T-helper 22 cell (primary cell): ENCODE measurements around the gene TUB.

ENCODE experiments used
- DNase-seq: peaks from one replicate; pipeline ENCODE4 v3.0.0-alpha.2; 2020; ENCODE audit warnings: low read depth

The TUB gene

DNA sequence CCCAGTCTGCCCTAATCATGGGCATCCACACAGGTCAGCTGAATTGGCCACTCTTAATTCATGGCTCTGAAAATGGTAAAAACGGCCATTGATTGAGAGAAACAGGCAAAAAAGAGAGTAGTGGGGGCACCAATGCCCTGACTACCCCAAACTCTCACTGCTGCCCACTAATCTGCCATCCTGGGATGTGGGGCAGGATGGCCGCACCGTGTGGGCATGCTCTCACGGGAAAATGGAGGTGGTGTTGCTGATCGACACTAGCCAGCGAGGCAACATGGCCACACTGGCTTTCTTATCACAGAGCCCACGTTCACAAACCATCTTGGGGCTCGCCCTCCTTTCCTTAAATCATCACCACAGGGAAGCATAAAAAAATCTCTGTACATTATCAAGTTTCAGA is 11.2 kb upstream of the TUB start:
- no peak for DNase-seq

DNA sequence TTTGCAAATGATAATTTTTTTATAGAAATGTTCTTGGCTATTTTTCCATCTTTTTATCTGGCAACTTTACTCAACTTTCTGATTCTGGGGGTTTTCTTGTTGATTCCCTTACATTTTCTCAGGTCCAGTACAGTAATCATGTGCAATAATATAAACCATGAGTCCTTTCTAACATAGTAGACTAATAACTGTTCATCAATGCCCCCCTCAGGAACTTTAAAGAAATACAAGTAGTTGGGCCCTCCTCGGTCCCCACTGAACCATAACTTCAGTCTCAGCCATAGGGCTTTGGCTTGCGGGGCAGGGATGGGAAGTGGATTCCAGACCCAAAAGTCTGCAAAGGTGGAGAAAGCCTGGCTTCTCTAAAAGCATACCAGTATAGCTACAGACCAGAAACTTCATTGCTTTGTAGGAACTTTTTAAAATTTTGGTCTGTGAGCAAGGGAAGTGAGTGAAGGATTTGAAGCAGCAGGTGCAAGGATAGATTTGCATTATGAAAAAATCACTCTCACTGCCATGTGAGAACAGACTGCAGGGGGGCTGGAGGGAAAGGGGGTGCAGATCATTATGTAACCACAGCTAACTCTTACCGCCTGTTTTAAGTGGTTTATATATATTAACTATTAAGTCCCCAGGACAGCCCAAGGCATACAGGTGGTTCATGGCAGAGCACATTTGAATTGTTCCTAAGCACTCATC is 10.4 kb upstream of the TUB start:
- no peak for DNase-seq

DNA sequence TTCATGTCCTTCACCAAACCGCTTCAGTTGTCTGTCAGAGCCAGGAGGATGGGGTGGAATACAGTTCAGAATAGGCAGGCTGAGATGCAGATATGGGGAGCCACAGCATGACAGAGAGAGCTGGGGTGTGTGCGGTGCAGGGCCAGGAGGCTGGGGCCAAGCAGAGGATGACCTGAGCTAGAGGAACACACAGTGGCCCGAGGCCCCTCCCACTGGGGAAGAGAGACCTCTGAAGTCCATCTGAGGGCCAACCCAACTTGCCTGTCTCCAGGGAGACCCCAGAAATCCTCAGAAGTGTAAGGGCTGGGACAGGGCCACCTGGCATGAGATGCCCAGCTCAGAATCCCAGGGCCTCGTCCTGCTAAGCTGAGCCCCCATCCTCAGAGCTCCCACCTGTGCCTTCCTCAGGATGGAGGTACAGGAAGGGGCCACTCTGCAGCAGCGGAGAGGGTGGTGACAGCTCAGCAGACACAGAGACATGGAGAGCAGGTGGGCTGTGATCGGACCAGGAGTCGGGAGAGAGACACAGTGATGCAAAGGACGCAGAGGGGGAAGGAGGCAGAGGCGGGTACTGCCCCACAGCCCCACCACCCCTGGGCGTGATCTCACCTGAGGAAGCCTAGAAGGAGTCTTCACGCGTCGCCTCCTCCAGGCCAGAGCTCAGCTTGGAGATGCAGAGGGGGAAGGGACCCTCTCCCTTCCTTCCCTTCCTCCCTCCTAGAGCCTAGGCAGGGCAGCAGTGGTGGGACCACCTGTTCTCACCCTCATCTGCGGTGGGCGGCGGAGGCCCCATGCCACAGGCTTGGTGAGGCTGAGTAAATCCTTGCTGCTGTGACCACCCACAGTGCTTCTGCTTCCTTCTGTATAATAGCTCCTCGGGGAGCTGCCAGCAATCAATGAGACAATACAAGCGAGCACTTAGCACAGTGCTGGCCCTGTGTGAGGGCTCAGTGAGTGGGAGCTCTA is 9.1 kb upstream of the TUB start:
- no peak for DNase-seq

DNA sequence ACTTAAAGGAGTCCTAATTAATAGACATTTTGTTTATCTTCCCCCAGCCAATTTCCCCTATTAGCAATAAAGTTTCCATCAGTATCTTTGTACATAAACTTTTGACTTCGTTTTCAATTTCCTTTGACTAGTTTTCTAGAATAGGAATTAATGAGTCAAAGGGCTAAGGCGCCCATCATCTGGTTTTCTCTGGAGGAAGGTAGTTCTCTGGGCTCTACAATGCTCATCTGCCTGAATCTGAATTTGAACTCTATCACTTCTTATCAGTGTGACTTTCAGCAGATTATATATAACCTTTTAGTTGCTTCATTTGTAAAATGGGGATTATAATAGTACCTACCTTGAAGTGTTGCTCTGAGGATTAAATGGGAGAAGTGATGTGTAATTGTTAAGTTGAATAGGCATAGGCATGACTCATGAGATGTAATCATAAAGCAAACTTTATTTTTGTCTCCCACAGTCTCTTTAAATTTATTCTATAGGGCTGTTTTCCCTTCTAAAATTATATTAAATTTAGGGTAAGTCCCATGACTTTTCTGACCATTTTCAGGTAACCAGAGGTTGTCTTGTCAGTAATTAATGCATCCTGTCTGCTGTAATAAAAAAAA is 5.8 kb upstream of the TUB start:
- no peak for DNase-seq

DNA sequence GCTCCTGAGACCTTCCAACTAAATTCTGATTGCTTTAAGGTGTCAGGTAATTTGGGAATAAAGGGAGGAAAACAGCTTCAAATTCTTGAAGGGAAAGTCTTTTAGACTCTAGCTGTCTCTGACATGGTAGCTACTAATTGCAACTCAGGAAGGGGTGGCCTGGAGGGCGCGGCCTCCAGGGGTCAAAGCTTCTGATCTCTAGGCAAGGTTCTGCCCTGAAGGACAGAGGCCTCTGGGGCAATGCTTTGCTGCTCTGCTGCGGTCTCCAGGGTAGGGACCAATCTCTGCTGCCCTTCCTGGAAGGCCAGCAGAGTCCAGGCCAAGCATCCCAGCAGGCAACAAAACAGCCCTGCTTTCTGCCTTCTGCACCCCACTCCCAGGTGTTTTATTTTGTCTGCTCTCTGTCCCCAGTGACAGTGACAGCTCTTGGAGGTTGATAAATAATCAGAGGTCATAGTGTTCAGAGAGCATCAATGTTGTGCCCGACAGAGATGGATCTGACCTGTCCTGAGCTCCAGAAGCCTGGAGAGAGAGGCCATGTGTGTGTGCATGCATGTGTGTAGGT is 1.8 kb upstream of the TUB start:
- DNase-seq: no peak

DNA sequence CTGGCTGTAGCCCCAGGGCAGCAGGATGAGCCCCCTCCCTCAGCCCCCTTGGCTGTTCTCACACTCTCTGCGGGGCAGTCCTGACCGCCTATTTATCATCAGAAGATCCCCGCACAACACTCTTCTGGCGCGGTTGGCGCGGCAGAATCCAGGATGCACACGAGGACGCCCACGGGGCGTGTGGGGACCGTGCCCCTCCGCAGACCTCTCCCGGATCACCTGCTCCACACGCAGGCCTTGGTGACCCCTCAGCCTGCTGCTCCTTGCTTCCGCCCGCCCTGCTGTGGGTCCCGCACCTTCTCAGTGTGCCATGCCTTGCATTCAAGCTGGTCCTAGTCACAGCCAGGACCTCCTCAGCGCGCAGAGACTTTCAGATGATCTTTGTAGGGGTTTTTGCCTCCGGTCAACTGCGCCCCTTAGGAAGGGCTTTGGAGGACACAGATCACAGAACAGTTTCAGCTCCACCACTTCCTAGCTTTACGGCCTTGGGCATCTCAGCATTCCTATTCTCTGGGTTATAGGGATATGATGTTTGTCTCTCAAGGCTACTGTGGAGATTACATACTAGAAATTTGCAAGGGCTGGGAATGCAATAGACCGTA is 841 bp upstream of the TUB start:
- DNase-seq: no peak

DNA sequence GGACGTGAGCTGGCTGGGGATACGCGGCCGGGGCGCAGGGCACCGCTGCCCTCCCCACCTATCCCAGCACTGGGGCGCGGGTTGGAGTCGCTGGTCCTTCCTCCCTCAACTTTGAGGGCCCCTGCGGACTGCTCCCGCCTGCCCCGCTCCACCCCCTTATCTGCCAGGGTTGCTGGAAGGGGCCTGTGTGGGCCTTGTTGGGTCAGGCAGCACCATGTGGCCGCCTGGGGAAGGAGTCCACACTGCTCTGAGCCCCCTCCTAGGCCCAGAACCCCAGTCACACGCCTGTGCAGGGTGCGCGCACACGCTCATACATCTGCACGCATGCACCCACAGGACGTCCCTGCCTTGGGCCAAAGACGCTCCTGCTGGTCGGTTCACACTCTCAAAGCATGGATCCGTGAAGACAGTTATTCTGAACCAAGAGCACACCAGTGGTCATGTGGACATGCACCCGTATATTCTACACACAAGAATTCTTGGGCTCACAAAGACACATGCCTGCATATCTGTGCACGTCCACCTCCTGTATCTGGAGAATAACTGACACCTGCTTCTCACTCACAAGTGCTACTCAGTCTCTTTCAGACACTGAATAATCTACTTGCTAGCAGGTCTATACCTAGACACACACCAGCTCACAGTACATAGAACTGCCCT is 710 bp downstream of the TUB start:
- DNase-seq: no peak

DNA sequence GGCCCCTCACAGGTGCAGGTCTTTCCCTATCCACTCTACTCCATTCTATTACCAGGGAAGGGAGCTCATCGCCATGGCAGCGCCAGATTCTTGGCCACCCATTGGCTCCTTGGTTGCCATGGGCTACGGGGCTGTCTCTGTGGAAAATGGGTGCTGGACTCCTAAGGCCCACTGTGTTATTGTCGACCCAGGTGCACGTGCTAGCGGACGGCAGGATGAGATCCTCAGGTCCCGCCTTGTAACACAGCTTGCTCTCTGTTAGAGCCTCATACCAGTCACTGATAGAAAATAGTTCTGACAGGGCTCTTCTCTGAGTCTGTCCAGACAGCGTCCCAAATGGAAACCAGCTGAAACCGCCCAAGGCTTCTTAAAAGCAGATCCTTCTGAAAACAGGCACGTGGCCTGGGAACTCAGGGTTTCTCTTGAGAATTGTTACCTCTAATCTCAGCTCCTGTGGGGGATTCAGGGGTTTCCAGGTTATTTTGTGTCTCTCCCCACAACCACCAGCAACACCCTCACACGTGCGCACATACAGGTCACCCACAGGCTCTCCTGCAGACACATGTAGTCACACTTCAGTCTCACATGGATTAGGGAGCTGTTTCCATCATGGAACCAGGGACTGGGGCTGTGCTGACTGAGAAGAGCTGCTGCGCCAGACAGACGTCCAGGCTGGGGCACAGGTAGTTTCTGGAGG is 1.5 kb downstream of the TUB start:
- no peak for DNase-seq

DNA sequence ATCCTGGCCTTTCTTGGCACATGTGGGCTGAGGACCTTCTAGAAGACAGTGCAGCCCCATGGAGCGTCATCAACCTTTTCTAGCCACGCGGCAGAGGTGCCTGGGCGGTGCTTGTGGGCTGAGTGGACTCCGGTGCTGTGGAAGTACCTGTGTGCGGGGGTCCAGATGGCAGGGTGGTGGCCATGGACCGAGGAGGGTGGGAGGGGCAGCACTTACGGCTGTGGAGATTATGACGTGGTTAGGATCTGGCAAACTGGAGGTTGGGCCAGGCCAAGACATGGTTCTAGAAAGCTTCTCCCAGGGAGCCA is 2.0 kb downstream of the TUB start:
- no peak for DNase-seq

DNA sequence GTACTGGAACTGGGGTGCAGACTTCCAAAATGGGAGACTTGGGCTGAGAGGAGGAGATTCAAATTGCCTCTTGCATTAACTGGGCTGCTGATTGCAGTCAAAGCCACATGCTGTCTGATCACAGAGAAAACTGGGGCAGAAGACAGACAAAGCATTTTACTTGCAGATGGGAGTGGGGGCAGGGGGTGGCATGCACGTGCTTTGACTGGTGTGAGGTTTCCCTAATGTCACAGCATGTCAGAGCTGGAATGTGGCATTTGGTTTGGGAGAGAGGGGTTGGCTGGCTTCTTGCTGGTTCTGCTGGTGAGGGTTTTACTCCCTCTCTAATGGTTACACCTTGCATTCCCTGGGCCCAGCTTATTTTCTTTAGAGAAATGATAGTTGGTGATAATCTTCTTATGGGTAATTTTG is 2.9 kb downstream of the TUB start:
- DNase-seq: no peak

DNA sequence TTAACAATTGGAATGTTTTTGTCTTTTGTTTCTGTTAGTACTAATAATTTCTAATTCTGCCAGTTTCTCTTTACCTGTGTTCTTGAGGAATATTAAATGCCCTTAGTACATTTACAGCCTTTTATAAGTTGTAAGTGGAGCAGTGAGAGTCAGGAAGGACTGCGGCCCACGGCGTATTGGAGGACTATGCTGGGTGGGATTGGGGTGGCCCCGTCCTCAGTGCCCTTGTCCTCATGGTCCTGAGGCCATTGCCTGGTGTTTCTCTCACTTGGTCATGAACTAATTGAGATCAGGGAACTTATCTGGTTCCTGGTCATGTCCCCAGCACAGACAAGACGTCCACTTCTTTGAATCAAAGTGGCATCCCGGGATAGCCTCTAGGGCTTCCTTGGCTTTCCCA is 3.3 kb downstream of the TUB start:
- DNase-seq: no peak

DNA sequence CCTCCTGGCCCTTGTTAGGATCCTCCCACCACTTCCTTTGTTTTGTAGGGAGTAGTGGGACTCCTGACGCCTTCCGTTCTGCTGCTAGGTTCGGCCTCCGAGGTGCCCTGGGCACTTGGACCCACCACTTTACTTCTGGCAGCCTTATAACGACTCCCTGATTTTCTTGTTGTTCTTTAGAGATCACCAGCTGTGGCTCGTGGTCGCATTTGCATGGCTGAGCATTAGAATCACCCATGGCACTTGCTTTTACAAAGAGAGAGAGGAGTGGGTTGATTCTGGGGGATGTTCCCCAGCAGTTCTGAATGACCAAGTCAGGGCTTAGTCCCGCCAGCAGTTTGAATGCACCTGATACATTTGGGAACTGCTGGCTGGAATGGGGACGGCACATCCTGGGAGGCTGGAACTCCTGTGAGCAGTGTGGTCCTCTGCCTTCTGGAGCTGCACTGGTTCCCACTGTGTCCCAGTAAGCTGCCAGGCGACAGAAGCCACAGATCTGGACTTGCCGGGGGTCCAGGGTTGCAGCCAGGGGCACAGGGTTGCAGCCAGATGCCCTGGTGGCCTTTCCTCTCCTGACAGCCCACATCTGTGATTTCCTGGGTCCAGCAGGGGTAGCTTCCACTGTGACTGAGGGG is 4.1 kb downstream of the TUB start:
- DNase-seq: no peak

DNA sequence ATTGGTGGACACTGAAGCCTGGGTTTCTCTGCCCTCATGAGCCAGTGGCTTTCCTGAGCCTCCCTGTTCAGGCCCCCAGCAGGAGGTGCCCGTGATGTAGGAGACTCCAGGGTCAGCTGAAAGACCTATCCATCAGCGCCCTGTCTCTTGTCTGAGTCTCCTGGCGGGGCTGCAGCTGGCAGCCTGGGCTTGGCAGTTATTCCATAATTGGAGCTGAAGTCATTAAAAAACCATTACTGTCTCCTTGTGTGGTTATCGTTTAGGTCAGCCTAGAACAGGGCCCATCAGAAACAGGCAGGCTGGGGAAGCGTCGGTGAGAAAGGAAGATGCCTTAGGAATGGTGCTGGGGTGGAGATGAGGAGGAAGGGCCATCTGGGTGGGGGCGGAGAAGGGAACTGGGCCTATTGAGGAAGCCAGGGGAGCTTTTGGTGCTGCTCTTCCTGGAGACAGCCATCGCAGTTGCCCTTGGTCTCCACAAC is 5.0 kb downstream of the TUB start:
- DNase-seq: no peak

DNA sequence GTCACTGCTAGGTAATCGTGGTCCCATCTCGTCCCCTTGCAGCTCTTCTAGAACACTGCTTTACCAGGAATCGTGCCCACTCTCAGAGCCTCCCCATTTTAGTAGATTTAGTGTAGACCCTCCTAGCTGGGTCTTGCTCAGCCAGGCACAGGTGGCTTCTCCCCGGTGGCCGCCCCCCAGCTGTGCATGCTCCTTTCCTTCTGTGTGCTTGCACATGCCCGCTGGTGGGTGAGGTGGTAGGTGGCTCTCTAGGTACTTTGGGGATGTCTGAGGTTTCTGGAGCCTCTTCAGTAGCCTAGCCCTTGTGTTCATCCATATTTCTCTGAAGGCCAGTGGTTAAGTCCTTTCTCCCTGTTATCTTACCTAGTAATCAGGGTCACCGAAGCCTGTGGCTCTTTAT is 5.6 kb downstream of the TUB start:
- DNase-seq: no peak

DNA sequence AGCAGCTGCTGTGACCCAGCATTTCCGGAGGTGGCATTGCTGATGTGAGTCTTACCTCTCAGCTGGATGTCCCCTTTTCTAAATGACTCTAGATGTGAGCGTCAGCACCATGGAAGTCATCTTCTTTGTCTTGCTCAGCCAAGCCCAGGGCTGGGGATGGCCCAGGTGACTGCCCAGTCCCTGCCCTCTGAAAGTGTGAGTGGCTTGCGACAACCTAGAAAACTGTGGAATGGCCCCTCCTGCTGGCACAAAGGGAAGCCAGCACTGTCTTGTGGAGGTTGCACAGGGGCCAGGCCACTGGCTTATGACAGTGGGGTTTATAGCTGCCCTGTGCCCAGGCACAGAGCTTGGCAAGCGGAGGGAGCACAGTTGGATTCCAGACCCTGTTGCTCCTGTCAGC is 6.2 kb downstream of the TUB start:
- DNase-seq: no peak

DNA sequence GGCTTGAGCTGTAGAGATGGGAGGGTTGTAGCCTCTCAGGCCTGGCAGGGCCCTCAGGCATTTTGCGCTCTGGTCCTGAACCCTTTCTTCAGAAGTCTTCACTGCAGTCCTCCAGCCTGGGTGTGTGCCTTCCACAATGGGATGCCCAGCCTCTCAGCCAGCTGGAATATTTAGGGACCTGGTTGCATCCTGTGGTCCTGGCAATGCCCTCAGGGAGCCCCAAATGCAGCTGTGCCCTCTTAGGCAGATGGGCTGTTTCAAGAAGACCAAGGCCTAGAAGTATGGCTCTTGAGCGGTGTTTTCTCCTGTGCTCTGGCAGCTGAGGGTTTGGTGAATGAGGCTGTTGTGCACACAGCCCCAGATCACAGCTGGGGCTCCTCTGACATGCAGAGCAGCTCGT is 6.7 kb downstream of the TUB start:
- DNase-seq: no peak

DNA sequence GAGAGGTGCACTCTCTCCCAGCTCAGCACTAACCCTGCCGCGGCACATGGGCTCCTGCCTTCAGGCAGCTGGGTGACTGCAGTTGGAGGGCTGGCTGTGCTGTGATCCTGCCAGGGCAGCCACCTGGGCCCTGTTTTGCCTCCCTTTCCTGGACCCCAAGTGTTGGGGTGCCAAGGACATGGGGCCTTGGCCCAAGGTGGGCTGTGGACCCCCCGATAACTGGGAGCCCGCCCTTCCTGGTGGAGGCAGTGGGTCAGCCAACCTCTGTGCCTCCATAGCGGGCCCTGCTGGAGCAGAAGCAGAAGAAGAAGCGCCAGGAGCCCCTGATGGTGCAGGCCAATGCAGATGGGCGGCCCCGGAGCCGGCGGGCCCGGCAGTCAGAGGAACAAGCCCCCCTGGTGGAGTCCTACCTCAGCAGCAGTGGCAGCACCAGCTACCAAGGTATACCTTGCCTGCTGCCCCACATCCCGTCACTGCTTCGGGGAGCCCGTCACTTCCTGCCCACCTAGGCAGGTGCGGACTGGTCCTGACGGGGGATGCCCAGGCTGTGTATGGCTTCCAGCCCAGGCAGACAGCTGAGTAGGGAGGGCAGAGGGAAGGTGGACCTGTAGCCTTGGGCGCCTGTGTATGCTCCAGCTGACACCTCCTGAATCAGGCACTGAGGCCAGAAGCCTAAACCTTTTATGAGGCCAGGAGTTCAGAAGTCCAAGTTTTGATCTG is 8.9 kb downstream of the TUB start:
- no peak for DNase-seq

DNA sequence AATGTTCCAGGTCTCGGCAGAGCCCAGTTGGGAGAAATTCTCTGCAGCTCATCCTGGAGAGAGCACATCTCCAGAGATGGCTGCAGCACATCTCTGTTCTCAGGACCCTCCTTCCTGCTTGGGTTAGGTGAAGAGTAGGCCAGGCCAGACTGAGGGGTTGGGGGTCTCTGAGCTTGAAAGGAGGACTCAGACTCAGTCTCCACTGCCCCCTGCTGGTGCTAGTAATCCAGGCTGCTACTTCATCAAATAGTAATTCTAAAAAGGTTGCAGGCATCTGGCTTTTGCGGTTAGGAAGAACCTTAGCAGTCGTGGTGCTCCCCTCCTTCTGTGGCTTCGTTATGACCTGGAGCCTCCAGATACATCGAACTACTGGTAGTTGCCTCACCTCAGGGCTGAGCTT is 9.7 kb downstream of the TUB start:
- no peak for DNase-seq

DNA sequence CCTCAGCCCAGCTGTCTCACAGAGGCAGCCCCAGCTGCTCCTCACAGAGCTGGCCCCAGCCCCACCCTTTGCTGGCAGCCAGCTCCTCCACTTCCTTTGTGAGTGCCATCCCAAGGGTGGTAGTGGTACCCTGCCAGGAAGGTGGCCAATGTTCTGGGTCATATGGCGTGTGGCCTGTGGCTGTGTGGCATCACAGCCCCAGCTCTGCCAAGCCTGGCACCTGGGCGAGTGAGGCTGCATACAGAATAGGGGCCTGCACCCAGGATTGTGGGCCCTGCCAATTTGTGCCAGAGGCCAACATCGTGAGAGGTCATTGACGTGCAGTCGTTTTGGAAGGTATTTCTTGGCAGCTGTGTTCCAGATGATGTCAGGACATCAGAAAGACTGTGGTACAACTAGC is 10.7 kb downstream of the TUB start:
- no peak for DNase-seq
